HepG2 (cell line): ENCODE data around the gene NAP1L4. TPM values are rescaled to one million over a fixed set of nuclear protein-coding genes. Genes with fewer than 3 reads are reported as not detected.

Experiments
- ATRX ChIP-seq: sonication (generic); formaldehyde crosslinking; IDR thresholded peaks from 2 replicates; pipeline ENCODE4 v1.4.0; 2020; ENCODE audit warnings: missing genetic modification reagents, borderline replicate concordance
- BCL6 ChIP-seq: IDR thresholded peaks from 2 replicates; pipeline ENCODE4 v1.6.1; 2016; ENCODE audit warnings: missing genetic modification reagents, missing compliant biosample characterization
- CAMTA2 ChIP-seq: sonication (generic); formaldehyde crosslinking; IDR thresholded peaks from 2 replicates; pipeline ENCODE4 v1.4.0; 2020; ENCODE audit warnings: mild to moderate bottlenecking, missing genetic modification reagents, borderline replicate concordance
- GATAD1 ChIP-seq: IDR thresholded peaks from 2 replicates; pipeline ENCODE4 v1.6.1; 2016; ENCODE audit warnings: missing genetic modification reagents, missing compliant biosample characterization
- KLF6 ChIP-seq: IDR thresholded peaks from 2 replicates; pipeline ENCODE4 v1.8.0; 2016; ENCODE audit warnings: missing biosample characterization, missing genetic modification reagents
- PATZ1 ChIP-seq: sonication (generic); formaldehyde crosslinking; IDR thresholded peaks from 2 replicates; pipeline ENCODE4 v1.4.0; 2020; ENCODE audit warnings: missing genetic modification reagents
- PHF21A ChIP-seq: sonication (generic); formaldehyde crosslinking; IDR thresholded peaks from 2 replicates; pipeline ENCODE4 v1.5.0; 2020; ENCODE audit warnings: mild to moderate bottlenecking, missing genetic modification reagents
- POGK ChIP-seq: sonication (generic); formaldehyde crosslinking; conservative IDR thresholded peaks from 2 replicates; pipeline ENCODE4 v1.8.0; 2022; ENCODE audit warnings: mild to moderate bottlenecking, moderate library complexity, missing genetic modification reagents
- RFX3 ChIP-seq: IDR thresholded peaks from 2 replicates; pipeline ENCODE4 v1.6.1; 2016; ENCODE audit warnings: missing biosample characterization, missing genetic modification reagents
- TBL1XR1 ChIP-seq: fragments of 150-350 bp; IDR thresholded peaks from 2 replicates; pipeline ENCODE4 v1.6.1; 2014; ENCODE audit warnings: borderline replicate concordance, low read length; ENCODE audit not compliant: partially characterized antibody
- TFDP2 ChIP-seq: sonication (generic); formaldehyde crosslinking; IDR thresholded peaks from 2 replicates; pipeline ENCODE4 v1.4.0; 2020; ENCODE audit warnings: missing genetic modification reagents
- ZBTB7B ChIP-seq: sonication (generic); formaldehyde crosslinking; IDR thresholded peaks from 2 replicates; pipeline ENCODE4 v1.4.0; 2020; ENCODE audit warnings: missing genetic modification reagents
- ZFP36L1 ChIP-seq: sonication (generic); formaldehyde crosslinking; IDR thresholded peaks from 2 replicates; pipeline ENCODE4 v1.8.0; 2022; ENCODE audit warnings: mild to moderate bottlenecking, missing genetic modification reagents, moderate library complexity
- ZFP37 ChIP-seq: sonication (generic); formaldehyde crosslinking; IDR thresholded peaks from 2 replicates; pipeline ENCODE4 v1.4.0; 2020; ENCODE audit warnings: missing genetic modification reagents, borderline replicate concordance
- ZFX ChIP-seq: sonication (generic); formaldehyde crosslinking; IDR thresholded peaks from 2 replicates; pipeline ENCODE4 v1.4.0; 2020; ENCODE audit warnings: mild to moderate bottlenecking, low read depth, missing genetic modification reagents, moderate library complexity
- ZNF230 ChIP-seq: sonication (generic); formaldehyde crosslinking; IDR thresholded peaks from 2 replicates; pipeline ENCODE4 v1.4.0; 2020; ENCODE audit warnings: mild to moderate bottlenecking, missing genetic modification reagents
- ZNF329 ChIP-seq: sonication (generic); formaldehyde crosslinking; IDR thresholded peaks from 2 replicates; pipeline ENCODE4 v1.9.0; 2021; ENCODE audit warnings: low read depth, mild to moderate bottlenecking, missing genetic modification reagents
- ZNF34 ChIP-seq: sonication (generic); formaldehyde crosslinking; IDR thresholded peaks from 2 replicates; pipeline ENCODE4 v1.4.0; 2020; ENCODE audit warnings: mild to moderate bottlenecking, missing genetic modification reagents, borderline replicate concordance
- ZNF777 ChIP-seq: sonication (generic); formaldehyde crosslinking; IDR thresholded peaks from 2 replicates; pipeline ENCODE4 v1.4.0; 2020; ENCODE audit warnings: missing genetic modification reagents
- polyA plus RNA-seq, 8 experiments: library from polyadenylated mRNA; depleted of rRNA in 3 of 8; stranded (reverse) in 7 of 8; unstranded in 1 of 8; fragments of >200 nt; fragmentation: Illumina TruSeq in 4 of 8; extraction: Trizol in 4 of 8; gene quantifications; 2 replicates each; pipeline versions ENCODE4 v1.2.1 to v1.2.3, GENCODE V29; 2011 to 2016; ENCODE audit warnings: low read depth in 4 of 8, missing spikeins in 1 of 8, mixed read lengths in 1 of 8; ENCODE audit not compliant: insufficient read depth in 1 of 8
- total RNA-seq, 5 experiments: library from RNA; depleted of rRNA; stranded (reverse); fragments of >200 nt; fragmentation: Illumina TruSeq; extraction: Trizol; gene quantifications; 2 replicates each; pipeline ENCODE4 v1.2.3, GENCODE V29; 2016; ENCODE audit warnings: low read depth in 1 of 5
- TF ChIP-seq, protein P1 (sequence below): IDR thresholded peaks from 2 replicates; pipeline ENCODE4 v1.6.1; 2016; ENCODE audit warnings: missing compliant biosample characterization, missing genetic modification reagents, borderline replicate concordance
- TF ChIP-seq, protein P2 (sequence below): sonication (generic); formaldehyde crosslinking; IDR thresholded peaks from 2 replicates; pipeline ENCODE4 v1.8.0; 2022; ENCODE audit warnings: missing genetic modification reagents, mild to moderate bottlenecking, moderate library complexity, borderline replicate concordance

The NAP1L4 gene
- total and polyA plus RNA-seq, 2 of the 13 experiments (the other 11 are each of a cell fraction or from before 2014, with no cell fraction given): 64.0 to 186 TPM

DNA sequence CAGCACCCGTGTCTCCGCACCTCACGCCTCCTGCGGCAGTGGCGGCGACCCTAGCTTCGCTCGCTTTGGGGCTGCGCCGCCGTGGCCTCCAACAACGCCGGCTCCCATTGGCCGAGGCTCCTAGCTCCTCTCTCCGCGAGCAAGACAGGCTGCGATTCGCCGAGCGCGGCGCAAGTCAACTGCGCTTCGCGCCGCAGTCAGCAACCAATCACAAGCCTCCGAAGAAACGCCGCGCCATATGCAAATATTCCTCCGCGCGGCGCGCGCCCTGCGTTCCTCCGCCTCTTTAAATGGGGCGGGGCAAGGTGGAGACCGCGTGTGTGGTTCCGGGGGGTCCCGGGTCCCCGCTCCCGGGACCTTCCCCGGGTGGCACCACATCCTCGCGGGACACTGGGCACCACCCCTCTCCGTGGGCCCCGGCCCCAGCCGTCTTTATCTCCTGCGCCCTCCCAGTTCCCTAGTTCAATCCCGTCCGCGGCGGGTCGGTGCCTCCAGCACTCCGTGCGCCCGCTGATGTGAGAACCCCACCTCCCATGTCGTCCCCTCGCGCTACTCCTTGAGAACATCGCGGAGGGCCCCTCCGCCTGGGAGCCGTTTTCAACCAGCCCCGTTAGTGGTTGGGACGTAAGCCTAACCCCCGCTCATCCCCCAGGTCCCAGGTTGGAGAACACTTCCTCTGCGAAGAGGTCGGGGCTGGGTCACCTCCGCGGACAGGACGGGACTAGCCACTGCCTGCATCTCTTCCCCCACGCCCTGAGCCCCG, at the start of gene NAP1L4 (continued):
- TF ChIP-seq ZFP37 (CRISPR knock-in tag) (no peak), ZNF34 (no peak), POGK (no peak), PATZ1 (CRISPR knock-in tag) (0 out of 2 replicates have a peak, but pooled peaks have one; percentile 49), ZBTB7B (CRISPR knock-in tag) (peak; percentile 43), ZNF230 (CRISPR knock-in tag) (0 out of 2 replicates have a peak, but pooled peaks have one; percentile 57), ATRX (CRISPR knock-in tag) (no peak), KLF6 (CRISPR knock-in tag) (peak; percentile 51; the same call in 1 of the 2 replicates), RFX3 (CRISPR knock-in tag) (no peak), CAMTA2 (CRISPR knock-in tag) (no peak), BCL6 (CRISPR knock-in tag) (peak; percentile 10; the same call in 1 of the 2 replicates), ZNF329 (CRISPR knock-in tag) (no peak), TBL1XR1 (no peak), GATAD1 (peak; percentile 74), PHF21A (0 out of 2 replicates have a peak, but pooled peaks have one; percentile 16), ZNF777 (CRISPR knock-in tag) (0 out of 2 replicates have a peak, but pooled peaks have one; percentile 28), ZFP36L1 (CRISPR knock-in tag) (peak; percentile 75; the same call in 1 of the 2 replicates), ZFX (peak; percentile 75), TFDP2 (CRISPR knock-in tag) (peak; percentile 98)
- TF ChIP-seq, protein P1, sequence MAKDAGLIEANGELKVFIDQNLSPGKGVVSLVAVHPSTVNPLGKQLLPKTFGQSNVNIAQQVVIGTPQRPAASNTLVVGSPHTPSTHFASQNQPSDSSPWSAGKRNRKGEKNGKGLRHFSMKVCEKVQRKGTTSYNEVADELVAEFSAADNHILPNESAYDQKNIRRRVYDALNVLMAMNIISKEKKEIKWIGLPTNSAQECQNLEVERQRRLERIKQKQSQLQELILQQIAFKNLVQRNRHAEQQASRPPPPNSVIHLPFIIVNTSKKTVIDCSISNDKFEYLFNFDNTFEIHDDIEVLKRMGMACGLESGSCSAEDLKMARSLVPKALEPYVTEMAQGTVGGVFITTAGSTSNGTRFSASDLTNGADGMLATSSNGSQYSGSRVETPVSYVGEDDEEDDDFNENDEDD (CRISPR knock-in tag): peak; percentile 96
- TF ChIP-seq, protein P2, sequence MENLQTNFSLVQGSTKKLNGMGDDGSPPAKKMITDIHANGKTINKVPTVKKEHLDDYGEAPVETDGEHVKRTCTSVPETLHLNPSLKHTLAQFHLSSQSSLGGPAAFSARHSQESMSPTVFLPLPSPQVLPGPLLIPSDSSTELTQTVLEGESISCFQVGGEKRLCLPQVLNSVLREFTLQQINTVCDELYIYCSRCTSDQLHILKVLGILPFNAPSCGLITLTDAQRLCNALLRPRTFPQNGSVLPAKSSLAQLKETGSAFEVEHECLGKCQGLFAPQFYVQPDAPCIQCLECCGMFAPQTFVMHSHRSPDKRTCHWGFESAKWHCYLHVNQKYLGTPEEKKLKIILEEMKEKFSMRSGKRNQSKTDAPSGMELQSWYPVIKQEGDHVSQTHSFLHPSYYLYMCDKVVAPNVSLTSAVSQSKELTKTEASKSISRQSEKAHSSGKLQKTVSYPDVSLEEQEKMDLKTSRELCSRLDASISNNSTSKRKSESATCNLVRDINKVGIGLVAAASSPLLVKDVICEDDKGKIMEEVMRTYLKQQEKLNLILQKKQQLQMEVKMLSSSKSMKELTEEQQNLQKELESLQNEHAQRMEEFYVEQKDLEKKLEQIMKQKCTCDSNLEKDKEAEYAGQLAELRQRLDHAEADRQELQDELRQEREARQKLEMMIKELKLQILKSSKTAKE (CRISPR knock-in tag): 0 out of 2 replicates have a peak, but pooled peaks have one; percentile 17
